HPDE6-E6E7 (cell line): ENCODE data around the gene H19.

Source experiments
- DNase-seq: peaks from one replicate; pipeline ENCODE4 v3.0.0; 2011; ENCODE audit warnings: missing footprints; ENCODE audit errors: extremely low spot score

The H19 gene

GRCh38 chr11:1983601-1983961, 14.1 kb downstream of the H19 start:
- no peak for DNase-seq

- DNase-seq = no peak
Observed at GRCh38 chr11:1982873-1983600, 14.6 kb downstream of the H19 start.

GRCh38 chr11:1979607-1980006, 18.0 kb downstream of the H19 start:
- DNase-seq = no peak

- DNase-seq = no peak
Observed at GRCh38 chr11:1978720-1979473, 18.7 kb downstream of the H19 start.

- no peak for DNase-seq
Observed at GRCh38 chr11:1975185-1975584, 22.5 kb downstream of the H19 start.

GRCh38 chr11:1970956-1971355, 26.7 kb downstream of the H19 start:
- no peak for DNase-seq

GRCh38 chr11:1969776-1970175, 27.9 kb downstream of the H19 start:
- no peak for DNase-seq

GRCh38 chr11:1969035-1969434, 28.6 kb downstream of the H19 start:
- DNase-seq = no peak

- DNase-seq = no peak
Observed at GRCh38 chr11:1968454-1969002, 29.1 kb downstream of the H19 start.

GRCh38 chr11:1967641-1968225, 29.9 kb downstream of the H19 start:
- DNase-seq = no peak

GRCh38 chr11:1966531-1966930, 31.1 kb downstream of the H19 start:
- no peak for DNase-seq

GRCh38 chr11:1964955-1965354, 32.7 kb downstream of the H19 start:
- no peak for DNase-seq

GRCh38 chr11:1964348-1964747, 33.3 kb downstream of the H19 start:
- no peak for DNase-seq

GRCh38 chr11:1963864-1964263, 33.8 kb downstream of the H19 start:
- no peak for DNase-seq

GRCh38 chr11:1959786-1960185, 37.9 kb downstream of the H19 start:
- no peak for DNase-seq

GRCh38 chr11:1958367-1958766, 39.3 kb downstream of the H19 start:
- no peak for DNase-seq

GRCh38 chr11:1953489-1954266, 44.0 kb downstream of the H19 start:
- DNase-seq = no peak

- no peak for DNase-seq
Observed at GRCh38 chr11:1952806-1953482, 44.7 kb downstream of the H19 start.

- DNase-seq = no peak
Observed at GRCh38 chr11:1949922-1950321, 47.7 kb downstream of the H19 start.

GRCh38 chr11:1949302-1949701, 48.3 kb downstream of the H19 start:
- no peak for DNase-seq

- DNase-seq = no peak
Observed at GRCh38 chr11:1948389-1948788, 49.3 kb downstream of the H19 start.
